HT1080 (cell line): ENCODE results near the gene UBE2D1. TPM values are rescaled to one million over a fixed set of nuclear protein-coding genes. Genes with fewer than 3 reads are reported as not detected.

Experiments used
- DNase-seq: peaks from one replicate; pipeline ENCODE4 v3.0.0-alpha.2; 2015; ENCODE audit warnings: low read depth
- polyA plus RNA-seq, 2 experiments: library from polyadenylated mRNA; depleted of rRNA; stranded (reverse); fragments of >200 nt; gene quantifications; 2 replicates each; pipeline ENCODE4 v1.2.3, GENCODE V29; 2015
- total RNA-seq: library from RNA; depleted of rRNA; stranded (reverse); fragments of >200 nt; shearing (Covaris generic); gene quantifications from 2 replicates; pipeline ENCODE4 v1.2.3, GENCODE V29; 2014; rRNA removed

UBE2D1 gene
- total RNA-seq = 12.1 and 18.2 TPM in 2 replicates
- 28.6 and 33.6 TPM in 2 replicates for polyA plus RNA-seq (2015; cell fraction: cytosol; rRNA removed)
- 31.3 and 31.4 TPM in 2 replicates for polyA plus RNA-seq (2015; cell fraction: nucleus; rRNA removed)

- peak; percentile 61 for DNase-seq
Measured at GRCh38 chr10:58334817-58335305, at the start of gene UBE2D1. Gene UBE2D1 (plus strand): TSS chr10:58335006. CDS start chr10:58335202, 196 bp downstream.

GRCh38 chr10:58291538-58292174 lies 43.1 kb upstream of the UBE2D1 start:
- peak; percentile 38 for DNase-seq

GRCh38 chr10:58293989-58294388 lies 40.8 kb upstream of the UBE2D1 start:
- no peak for DNase-seq

GRCh38 chr10:58299580-58299979 lies 35.2 kb upstream of the UBE2D1 start:
- peak; percentile 39 for DNase-seq

- DNase-seq = no peak
Measured at GRCh38 chr10:58300676-58301075, 34.1 kb upstream of the UBE2D1 start.

- no peak for DNase-seq
Measured at GRCh38 chr10:58302254-58302653, 32.6 kb upstream of the UBE2D1 start.

GRCh38 chr10:58304099-58304633 lies 30.6 kb upstream of the UBE2D1 start:
- DNase-seq = no peak

- DNase-seq = no peak
Measured at GRCh38 chr10:58305821-58306220, 29.0 kb upstream of the UBE2D1 start.

GRCh38 chr10:58307676-58308075 lies 27.1 kb upstream of the UBE2D1 start:
- DNase-seq = no peak

- no peak for DNase-seq
Measured at GRCh38 chr10:58311026-58311425, 23.8 kb upstream of the UBE2D1 start.

GRCh38 chr10:58316874-58317273 lies 17.9 kb upstream of the UBE2D1 start:
- no peak for DNase-seq

GRCh38 chr10:58318346-58318745 lies 16.5 kb upstream of the UBE2D1 start:
- no peak for DNase-seq

- DNase-seq = no peak
Measured at GRCh38 chr10:58319599-58319998, 15.2 kb upstream of the UBE2D1 start.

GRCh38 chr10:58320351-58321049 lies 14.3 kb upstream of the UBE2D1 start:
- no peak for DNase-seq

GRCh38 chr10:58322072-58322834 lies 12.6 kb upstream of the UBE2D1 start:
- peak; percentile 76 for DNase-seq

GRCh38 chr10:58322835-58323209 lies 12.0 kb upstream of the UBE2D1 start:
- no peak for DNase-seq

- no peak for DNase-seq
Measured at GRCh38 chr10:58326967-58327381, 7.8 kb upstream of the UBE2D1 start.

- no peak for DNase-seq
Measured at GRCh38 chr10:58328233-58328632, 6.6 kb upstream of the UBE2D1 start.

GRCh38 chr10:58330431-58330830 lies 4.4 kb upstream of the UBE2D1 start:
- no peak for DNase-seq

- DNase-seq = no peak
Measured at GRCh38 chr10:58331646-58332045, 3.2 kb upstream of the UBE2D1 start.

- peak; percentile 61 for DNase-seq
Measured at GRCh38 chr10:58335306-58336005, 650 bp downstream of the UBE2D1 start.
